Measurements from ENCODE around the gene MED29.

The MED29 gene

GRCh38 chr19:39412100-39412866, 21.1 kb downstream of the MED29 start, which contains the start of gene PLEKHG2:
TSS of gene PLEKHG2 (plus strand) at chr19:39412669. CDS start at chr19:39414087, 1,418 bp downstream.
- peak; percentile 96 for DNase-seq

GRCh38 chr19:39412867-39413271, 21.7 kb downstream of the MED29 start:
- DNase-seq = no peak

GRCh38 chr19:39413272-39413910, 22.2 kb downstream of the MED29 start:
- DNase-seq = no peak

GRCh38 chr19:39413911-39414608, 22.9 kb downstream of the MED29 start:
- DNase-seq = no peak

GRCh38 chr19:39415111-39416046, 24.2 kb downstream of the MED29 start:
- DNase-seq = no peak

GRCh38 chr19:39416152-39417120, 25.3 kb downstream of the MED29 start:
- DNase-seq = no peak

- no peak for DNase-seq
Observed at GRCh38 chr19:39417463-39418181, 26.4 kb downstream of the MED29 start.

GRCh38 chr19:39419003-39419402, 27.8 kb downstream of the MED29 start:
- no peak for DNase-seq

- no peak for DNase-seq
Observed at GRCh38 chr19:39420769-39421168, 29.6 kb downstream of the MED29 start.

GRCh38 chr19:39422020-39422419, 30.8 kb downstream of the MED29 start:
- DNase-seq = no peak

- no peak for DNase-seq
Observed at GRCh38 chr19:39423258-39424086, 32.3 kb downstream of the MED29 start.

GRCh38 chr19:39424934-39425333, 33.8 kb downstream of the MED29 start:
- no peak for DNase-seq

GRCh38 chr19:39425744-39426143, 34.6 kb downstream of the MED29 start:
- no peak for DNase-seq

- no peak for DNase-seq
Observed at GRCh38 chr19:39426170-39426569, 35.0 kb downstream of the MED29 start.

GRCh38 chr19:39427707-39428106, 36.5 kb downstream of the MED29 start:
- DNase-seq = no peak

- no peak for DNase-seq
Observed at GRCh38 chr19:39428283-39429112, 37.3 kb downstream of the MED29 start.

GRCh38 chr19:39430675-39431593, 39.8 kb downstream of the MED29 start:
- no peak for DNase-seq

- no peak for DNase-seq
Observed at GRCh38 chr19:39432677-39433025, 41.5 kb downstream of the MED29 start.
